ENCODE results near the gene ARL5A.

- TF ChIP-seq CTCF (IDR thresholded peaks at IDR 0.05; ENCODE audit: insufficient read depth, low read length) (no peak), POLR2AphosphoS5 (IDR thresholded peaks at IDR 0.05; ENCODE audit: low read depth) (no peak), REST (IDR thresholded peaks at IDR 0.05; ENCODE audit: insufficient replicate concordance, low read depth) (no peak), SPI1 (IDR thresholded peaks at IDR 0.05; ENCODE audit: borderline replicate concordance, low read depth) (no peak), GABPA (IDR thresholded peaks at IDR 0.05; ENCODE audit: low read depth) (no peak)
Observed at GRCh38 chr2:151828890-151829324, 686 bp upstream of the ARL5A start.

Data from HL-60 (cell line).